ENCODE data around the gene EVPL. TPM values are rescaled to one million over a fixed set of nuclear protein-coding genes. Genes with fewer than 3 reads are reported as not detected.

Gene EVPL
- total and polyA plus RNA-seq, 2 of the 13 experiments (the other 11 are each of a cell fraction or from before 2014, with no cell fraction given): 2.1 to 8.2 TPM

DNA sequence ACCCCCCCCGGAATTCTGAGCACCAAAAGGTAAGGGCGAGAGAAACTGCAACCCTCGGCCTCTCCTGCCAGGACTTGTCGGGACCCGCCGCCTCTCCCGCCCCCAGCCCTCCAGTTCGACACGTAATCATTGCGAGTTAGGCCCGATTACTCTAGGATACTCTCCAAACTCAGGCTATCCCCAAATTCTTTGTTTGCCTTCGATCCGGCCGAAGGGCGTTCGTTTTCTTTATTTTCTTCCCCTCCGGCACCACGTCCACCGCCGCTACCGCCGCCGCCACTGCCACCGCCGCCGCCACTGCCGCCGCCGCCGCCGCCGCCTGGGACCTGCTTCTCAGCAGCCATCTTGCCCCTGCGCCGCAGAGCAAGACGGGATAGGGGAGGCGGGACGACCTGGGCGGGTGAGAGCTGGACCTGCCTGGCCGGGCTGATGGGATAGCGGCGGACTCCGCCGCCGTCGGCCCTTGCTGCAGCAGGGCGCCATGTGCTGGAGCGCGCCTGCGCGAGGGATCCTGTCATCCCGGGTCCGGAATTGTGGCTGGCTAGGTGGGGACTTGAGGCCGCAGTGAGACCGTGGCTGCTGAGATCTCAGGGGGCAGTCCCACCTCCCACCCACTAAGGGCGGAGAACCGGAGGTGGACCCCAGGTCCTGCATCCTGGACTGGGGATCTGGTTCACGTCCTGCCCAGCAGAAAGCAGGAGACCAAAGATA is 45.2 kb upstream of the EVPL start, which contains the start of gene SRP68 (continued):
- TF ChIP-seq, protein P1, sequence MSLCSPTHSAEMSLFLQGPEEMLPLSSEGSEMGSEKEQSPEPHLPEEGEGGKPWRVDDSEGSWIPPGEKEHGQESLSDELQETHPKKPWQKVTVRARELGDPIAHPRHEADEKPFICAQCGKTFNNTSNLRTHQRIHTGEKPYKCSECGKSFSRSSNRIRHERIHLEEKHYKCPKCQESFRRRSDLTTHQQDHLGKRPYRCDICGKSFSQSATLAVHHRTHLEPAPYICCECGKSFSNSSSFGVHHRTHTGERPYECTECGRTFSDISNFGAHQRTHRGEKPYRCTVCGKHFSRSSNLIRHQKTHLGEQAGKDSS (CRISPR knock-in tag; IDR thresholded peaks at IDR 0.05; ENCODE audit: borderline replicate concordance, low read depth): peak; percentile 97
- TF ChIP-seq RFX5 (IDR thresholded peaks at IDR 0.05; ENCODE audit: low read depth, low read length): no peak
- TF ChIP-seq YEATS4 (CRISPR knock-in tag; IDR thresholded peaks at IDR 0.05; ENCODE audit: borderline replicate concordance): peak; percentile 79
- TF ChIP-seq, protein P2, sequence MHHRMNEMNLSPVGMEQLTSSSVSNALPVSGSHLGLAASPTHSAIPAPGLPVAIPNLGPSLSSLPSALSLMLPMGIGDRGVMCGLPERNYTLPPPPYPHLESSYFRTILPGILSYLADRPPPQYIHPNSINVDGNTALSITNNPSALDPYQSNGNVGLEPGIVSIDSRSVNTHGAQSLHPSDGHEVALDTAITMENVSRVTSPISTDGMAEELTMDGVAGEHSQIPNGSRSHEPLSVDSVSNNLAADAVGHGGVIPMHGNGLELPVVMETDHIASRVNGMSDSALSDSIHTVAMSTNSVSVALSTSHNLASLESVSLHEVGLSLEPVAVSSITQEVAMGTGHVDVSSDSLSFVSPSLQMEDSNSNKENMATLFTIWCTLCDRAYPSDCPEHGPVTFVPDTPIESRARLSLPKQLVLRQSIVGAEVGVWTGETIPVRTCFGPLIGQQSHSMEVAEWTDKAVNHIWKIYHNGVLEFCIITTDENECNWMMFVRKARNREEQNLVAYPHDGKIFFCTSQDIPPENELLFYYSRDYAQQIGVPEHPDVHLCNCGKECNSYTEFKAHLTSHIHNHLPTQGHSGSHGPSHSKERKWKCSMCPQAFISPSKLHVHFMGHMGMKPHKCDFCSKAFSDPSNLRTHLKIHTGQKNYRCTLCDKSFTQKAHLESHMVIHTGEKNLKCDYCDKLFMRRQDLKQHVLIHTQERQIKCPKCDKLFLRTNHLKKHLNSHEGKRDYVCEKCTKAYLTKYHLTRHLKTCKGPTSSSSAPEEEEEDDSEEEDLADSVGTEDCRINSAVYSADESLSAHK (CRISPR knock-in tag; IDR thresholded peaks at IDR 0.05; ENCODE audit: borderline replicate concordance): no peak
- TF ChIP-seq ZNF746 (CRISPR knock-in tag; IDR thresholded peaks at IDR 0.05): no peak; the same call in none of the 2 replicates
- TF ChIP-seq ATF7 (IDR thresholded peaks at IDR 0.05): no peak
- peak; percentile 64; the same call in 1 of the 2 replicates for TF ChIP-seq ATF7 (CRISPR knock-in tag; IDR thresholded peaks at IDR 0.05)
- no peak for TF ChIP-seq ATM (IDR thresholded peaks at IDR 0.05; ENCODE audit: borderline replicate concordance)
- TF ChIP-seq SATB2 (CRISPR knock-in tag; IDR thresholded peaks at IDR 0.05): no peak; the same call in 1 of the 2 replicates
- TF ChIP-seq SOX6 (IDR thresholded peaks at IDR 0.05): no peak
- TF ChIP-seq SOX6 (CRISPR knock-in tag; IDR thresholded peaks at IDR 0.05): peak; percentile 70
- TF ChIP-seq ZNF12 (CRISPR knock-in tag; IDR thresholded peaks at IDR 0.05): peak; percentile 54
- peak; percentile 90; the same call in 1 of the 2 replicates for TF ChIP-seq CAMTA2 (CRISPR knock-in tag; IDR thresholded peaks at IDR 0.05; ENCODE audit: borderline replicate concordance)
- TF ChIP-seq, protein P3, sequence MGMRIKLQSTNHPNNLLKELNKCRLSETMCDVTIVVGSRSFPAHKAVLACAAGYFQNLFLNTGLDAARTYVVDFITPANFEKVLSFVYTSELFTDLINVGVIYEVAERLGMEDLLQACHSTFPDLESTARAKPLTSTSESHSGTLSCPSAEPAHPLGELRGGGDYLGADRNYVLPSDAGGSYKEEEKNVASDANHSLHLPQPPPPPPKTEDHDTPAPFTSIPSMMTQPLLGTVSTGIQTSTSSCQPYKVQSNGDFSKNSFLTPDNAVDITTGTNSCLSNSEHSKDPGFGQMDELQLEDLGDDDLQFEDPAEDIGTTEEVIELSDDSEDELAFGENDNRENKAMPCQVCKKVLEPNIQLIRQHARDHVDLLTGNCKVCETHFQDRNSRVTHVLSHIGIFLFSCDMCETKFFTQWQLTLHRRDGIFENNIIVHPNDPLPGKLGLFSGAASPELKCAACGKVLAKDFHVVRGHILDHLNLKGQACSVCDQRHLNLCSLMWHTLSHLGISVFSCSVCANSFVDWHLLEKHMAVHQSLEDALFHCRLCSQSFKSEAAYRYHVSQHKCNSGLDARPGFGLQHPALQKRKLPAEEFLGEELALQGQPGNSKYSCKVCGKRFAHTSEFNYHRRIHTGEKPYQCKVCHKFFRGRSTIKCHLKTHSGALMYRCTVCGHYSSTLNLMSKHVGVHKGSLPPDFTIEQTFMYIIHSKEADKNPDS (CRISPR knock-in tag; IDR thresholded peaks at IDR 0.05): no peak
- TF ChIP-seq, protein P4, sequence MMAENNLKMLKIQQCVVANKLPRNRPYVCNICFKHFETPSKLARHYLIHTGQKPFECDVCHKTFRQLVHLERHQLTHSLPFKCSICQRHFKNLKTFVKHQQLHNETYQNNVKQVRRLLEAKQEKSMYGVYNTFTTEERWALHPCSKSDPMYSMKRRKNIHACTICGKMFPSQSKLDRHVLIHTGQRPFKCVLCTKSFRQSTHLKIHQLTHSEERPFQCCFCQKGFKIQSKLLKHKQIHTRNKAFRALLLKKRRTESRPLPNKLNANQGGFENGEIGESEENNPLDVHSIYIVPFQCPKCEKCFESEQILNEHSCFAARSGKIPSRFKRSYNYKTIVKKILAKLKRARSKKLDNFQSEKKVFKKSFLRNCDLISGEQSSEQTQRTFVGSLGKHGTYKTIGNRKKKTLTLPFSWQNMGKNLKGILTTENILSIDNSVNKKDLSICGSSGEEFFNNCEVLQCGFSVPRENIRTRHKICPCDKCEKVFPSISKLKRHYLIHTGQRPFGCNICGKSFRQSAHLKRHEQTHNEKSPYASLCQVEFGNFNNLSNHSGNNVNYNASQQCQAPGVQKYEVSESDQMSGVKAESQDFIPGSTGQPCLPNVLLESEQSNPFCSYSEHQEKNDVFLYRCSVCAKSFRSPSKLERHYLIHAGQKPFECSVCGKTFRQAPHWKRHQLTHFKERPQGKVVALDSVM (CRISPR knock-in tag; IDR thresholded peaks at IDR 0.05): peak; percentile 55; the same call in 1 of the 2 replicates
- TF ChIP-seq, protein P5, sequence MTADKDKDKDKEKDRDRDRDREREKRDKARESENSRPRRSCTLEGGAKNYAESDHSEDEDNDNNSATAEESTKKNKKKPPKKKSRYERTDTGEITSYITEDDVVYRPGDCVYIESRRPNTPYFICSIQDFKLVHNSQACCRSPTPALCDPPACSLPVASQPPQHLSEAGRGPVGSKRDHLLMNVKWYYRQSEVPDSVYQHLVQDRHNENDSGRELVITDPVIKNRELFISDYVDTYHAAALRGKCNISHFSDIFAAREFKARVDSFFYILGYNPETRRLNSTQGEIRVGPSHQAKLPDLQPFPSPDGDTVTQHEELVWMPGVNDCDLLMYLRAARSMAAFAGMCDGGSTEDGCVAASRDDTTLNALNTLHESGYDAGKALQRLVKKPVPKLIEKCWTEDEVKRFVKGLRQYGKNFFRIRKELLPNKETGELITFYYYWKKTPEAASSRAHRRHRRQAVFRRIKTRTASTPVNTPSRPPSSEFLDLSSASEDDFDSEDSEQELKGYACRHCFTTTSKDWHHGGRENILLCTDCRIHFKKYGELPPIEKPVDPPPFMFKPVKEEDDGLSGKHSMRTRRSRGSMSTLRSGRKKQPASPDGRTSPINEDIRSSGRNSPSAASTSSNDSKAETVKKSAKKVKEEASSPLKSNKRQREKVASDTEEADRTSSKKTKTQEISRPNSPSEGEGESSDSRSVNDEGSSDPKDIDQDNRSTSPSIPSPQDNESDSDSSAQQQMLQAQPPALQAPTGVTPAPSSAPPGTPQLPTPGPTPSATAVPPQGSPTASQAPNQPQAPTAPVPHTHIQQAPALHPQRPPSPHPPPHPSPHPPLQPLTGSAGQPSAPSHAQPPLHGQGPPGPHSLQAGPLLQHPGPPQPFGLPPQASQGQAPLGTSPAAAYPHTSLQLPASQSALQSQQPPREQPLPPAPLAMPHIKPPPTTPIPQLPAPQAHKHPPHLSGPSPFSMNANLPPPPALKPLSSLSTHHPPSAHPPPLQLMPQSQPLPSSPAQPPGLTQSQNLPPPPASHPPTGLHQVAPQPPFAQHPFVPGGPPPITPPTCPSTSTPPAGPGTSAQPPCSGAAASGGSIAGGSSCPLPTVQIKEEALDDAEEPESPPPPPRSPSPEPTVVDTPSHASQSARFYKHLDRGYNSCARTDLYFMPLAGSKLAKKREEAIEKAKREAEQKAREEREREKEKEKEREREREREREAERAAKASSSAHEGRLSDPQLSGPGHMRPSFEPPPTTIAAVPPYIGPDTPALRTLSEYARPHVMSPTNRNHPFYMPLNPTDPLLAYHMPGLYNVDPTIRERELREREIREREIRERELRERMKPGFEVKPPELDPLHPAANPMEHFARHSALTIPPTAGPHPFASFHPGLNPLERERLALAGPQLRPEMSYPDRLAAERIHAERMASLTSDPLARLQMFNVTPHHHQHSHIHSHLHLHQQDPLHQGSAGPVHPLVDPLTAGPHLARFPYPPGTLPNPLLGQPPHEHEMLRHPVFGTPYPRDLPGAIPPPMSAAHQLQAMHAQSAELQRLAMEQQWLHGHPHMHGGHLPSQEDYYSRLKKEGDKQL (CRISPR knock-in tag; IDR thresholded peaks at IDR 0.05; ENCODE audit: low read depth): 0 out of 2 replicates have a peak, but pooled peaks have one; percentile 47

All from HepG2 (cell line).